ENCODE measurements around the gene SLC47A1. TPM values are rescaled to one million over a fixed set of nuclear protein-coding genes. Genes with fewer than 3 reads are reported as not detected.

The SLC47A1 gene
- total and polyA plus RNA-seq, 2 of the 13 experiments (the other 11 are each of a cell fraction or from before 2014, with no cell fraction given): 42.1 to 67.5 TPM

- TF ChIP-seq AHDC1 (CRISPR knock-in tag; IDR thresholded peaks at IDR 0.05; ENCODE audit: borderline replicate concordance) (no peak; the same call in 1 of the 2 replicates), ZNF770 (CRISPR knock-in tag; IDR thresholded peaks at IDR 0.05) (peak; percentile 83), HMG20B (CRISPR knock-in tag; conservative IDR thresholded peaks at IDR 0.05) (no peak), CREB3 (CRISPR knock-in tag; IDR thresholded peaks at IDR 0.05) (no peak), ZFP1 (CRISPR knock-in tag; IDR thresholded peaks at IDR 0.05) (no peak), TP53 (CRISPR knock-in tag; conservative IDR thresholded peaks at IDR 0.05) (no peak), RARA (CRISPR knock-in tag; IDR thresholded peaks at IDR 0.05) (peak; percentile 52), TEAD2 (CRISPR knock-in tag; IDR thresholded peaks at IDR 0.05) (no peak), EEA1 (CRISPR knock-in tag; IDR thresholded peaks at IDR 0.05; ENCODE audit: borderline replicate concordance) (no peak), PAWR (CRISPR knock-in tag; IDR thresholded peaks at IDR 0.05; ENCODE audit: borderline replicate concordance) (no peak), AKNA (CRISPR knock-in tag; IDR thresholded peaks at IDR 0.05; ENCODE audit: borderline replicate concordance) (no peak), NFKBIZ (CRISPR knock-in tag; IDR thresholded peaks at IDR 0.05) (no peak), NR2C2 (CRISPR knock-in tag; IDR thresholded peaks at IDR 0.05; ENCODE audit: borderline replicate concordance) (peak; percentile 53; the same call in 1 of the 2 replicates), ZNF737 (CRISPR knock-in tag; IDR thresholded peaks at IDR 0.05; ENCODE audit: borderline replicate concordance) (no peak), ZNF777 (CRISPR knock-in tag; IDR thresholded peaks at IDR 0.05) (peak; percentile 36), ONECUT2 (CRISPR knock-in tag; IDR thresholded peaks at IDR 0.05) (no peak)
These were observed at the start of gene SLC47A1 (continued) for GRCh38 chr17:19533718-19534561.
